ENCODE data around the gene ASIP. TPM values are rescaled to one million over a fixed set of nuclear protein-coding genes. Genes with fewer than 3 reads are reported as not detected.

The ASIP gene
- total and polyA plus RNA-seq, 2 of the 13 experiments (the other 11 are each of a cell fraction or from before 2014, with no cell fraction given) = not detected

DNA sequence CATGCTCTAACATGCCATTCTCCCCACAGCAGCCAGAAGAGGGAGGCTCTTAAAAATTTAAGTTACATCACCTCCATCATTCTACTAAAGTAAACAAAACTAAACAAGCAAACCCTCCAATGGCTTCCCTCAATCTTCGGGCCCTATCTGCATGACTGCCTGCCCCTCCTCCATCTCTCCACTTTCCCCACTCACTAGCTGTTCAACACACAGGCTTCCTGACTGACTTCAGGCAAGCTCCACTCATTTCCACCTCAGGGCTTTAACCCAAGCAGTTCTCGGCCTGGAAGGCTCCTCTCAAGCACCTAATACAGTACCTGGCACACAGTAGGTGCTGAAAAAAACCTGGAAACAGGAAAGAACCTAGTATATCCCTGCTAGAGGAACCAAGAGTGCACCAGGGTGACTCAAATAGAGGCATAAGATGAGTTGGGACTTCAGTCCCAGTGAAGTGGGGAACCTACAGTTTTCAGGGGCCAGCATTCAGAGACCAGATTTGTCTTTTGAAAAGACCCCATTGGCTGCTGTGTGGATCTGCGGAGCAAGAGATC, 59.1 kb downstream of the ASIP start (continued):
- TF ChIP-seq, protein P1, sequence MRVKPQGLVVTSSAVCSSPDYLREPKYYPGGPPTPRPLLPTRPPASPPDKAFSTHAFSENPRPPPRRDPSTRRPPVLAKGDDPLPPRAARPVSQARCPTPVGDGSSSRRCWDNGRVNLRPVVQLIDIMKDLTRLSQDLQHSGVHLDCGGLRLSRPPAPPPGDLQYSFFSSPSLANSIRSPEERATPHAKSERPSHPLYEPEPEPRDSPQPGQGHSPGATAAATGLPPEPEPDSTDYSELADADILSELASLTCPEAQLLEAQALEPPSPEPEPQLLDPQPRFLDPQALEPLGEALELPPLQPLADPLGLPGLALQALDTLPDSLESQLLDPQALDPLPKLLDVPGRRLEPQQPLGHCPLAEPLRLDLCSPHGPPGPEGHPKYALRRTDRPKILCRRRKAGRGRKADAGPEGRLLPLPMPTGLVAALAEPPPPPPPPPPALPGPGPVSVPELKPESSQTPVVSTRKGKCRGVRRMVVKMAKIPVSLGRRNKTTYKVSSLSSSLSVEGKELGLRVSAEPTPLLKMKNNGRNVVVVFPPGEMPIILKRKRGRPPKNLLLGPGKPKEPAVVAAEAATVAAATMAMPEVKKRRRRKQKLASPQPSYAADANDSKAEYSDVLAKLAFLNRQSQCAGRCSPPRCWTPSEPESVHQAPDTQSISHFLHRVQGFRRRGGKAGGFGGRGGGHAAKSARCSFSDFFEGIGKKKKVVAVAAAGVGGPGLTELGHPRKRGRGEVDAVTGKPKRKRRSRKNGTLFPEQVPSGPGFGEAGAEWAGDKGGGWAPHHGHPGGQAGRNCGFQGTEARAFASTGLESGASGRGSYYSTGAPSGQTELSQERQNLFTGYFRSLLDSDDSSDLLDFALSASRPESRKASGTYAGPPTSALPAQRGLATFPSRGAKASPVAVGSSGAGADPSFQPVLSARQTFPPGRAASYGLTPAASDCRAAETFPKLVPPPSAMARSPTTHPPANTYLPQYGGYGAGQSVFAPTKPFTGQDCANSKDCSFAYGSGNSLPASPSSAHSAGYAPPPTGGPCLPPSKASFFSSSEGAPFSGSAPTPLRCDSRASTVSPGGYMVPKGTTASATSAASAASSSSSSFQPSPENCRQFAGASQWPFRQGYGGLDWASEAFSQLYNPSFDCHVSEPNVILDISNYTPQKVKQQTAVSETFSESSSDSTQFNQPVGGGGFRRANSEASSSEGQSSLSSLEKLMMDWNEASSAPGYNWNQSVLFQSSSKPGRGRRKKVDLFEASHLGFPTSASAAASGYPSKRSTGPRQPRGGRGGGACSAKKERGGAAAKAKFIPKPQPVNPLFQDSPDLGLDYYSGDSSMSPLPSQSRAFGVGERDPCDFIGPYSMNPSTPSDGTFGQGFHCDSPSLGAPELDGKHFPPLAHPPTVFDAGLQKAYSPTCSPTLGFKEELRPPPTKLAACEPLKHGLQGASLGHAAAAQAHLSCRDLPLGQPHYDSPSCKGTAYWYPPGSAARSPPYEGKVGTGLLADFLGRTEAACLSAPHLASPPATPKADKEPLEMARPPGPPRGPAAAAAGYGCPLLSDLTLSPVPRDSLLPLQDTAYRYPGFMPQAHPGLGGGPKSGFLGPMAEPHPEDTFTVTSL (CRISPR knock-in tag; IDR thresholded peaks at IDR 0.05; ENCODE audit: borderline replicate concordance) = no peak
- TF ChIP-seq NRL (CRISPR knock-in tag; IDR thresholded peaks at IDR 0.05; ENCODE audit: borderline replicate concordance) (no peak), MTF1 (CRISPR knock-in tag; IDR thresholded peaks at IDR 0.05) (no peak), ASH2L (IDR thresholded peaks at IDR 0.05; ENCODE audit: insufficient read length, low read depth, low read length) (no peak), ZFP41 (CRISPR knock-in tag; IDR thresholded peaks at IDR 0.05; ENCODE audit: borderline replicate concordance) (no peak), ZNF331 (CRISPR knock-in tag; IDR thresholded peaks at IDR 0.05) (no peak; the same call in none of the 2 replicates), ZSCAN22 (CRISPR knock-in tag; IDR thresholded peaks at IDR 0.05) (0 out of 2 replicates have a peak, but pooled peaks have one; percentile 18), EHMT2 (IDR thresholded peaks at IDR 0.05; ENCODE audit: borderline replicate concordance, low read depth, low read length) (no peak), SALL1 (CRISPR knock-in tag; IDR thresholded peaks at IDR 0.05) (no peak), ZBTB42 (CRISPR knock-in tag; IDR thresholded peaks at IDR 0.05) (no peak), ZNF766 (CRISPR knock-in tag; IDR thresholded peaks at IDR 0.05; ENCODE audit: borderline replicate concordance) (no peak), ZNF816 (CRISPR knock-in tag; IDR thresholded peaks at IDR 0.05; ENCODE audit: borderline replicate concordance) (no peak)
- TF ChIP-seq, protein P2, sequence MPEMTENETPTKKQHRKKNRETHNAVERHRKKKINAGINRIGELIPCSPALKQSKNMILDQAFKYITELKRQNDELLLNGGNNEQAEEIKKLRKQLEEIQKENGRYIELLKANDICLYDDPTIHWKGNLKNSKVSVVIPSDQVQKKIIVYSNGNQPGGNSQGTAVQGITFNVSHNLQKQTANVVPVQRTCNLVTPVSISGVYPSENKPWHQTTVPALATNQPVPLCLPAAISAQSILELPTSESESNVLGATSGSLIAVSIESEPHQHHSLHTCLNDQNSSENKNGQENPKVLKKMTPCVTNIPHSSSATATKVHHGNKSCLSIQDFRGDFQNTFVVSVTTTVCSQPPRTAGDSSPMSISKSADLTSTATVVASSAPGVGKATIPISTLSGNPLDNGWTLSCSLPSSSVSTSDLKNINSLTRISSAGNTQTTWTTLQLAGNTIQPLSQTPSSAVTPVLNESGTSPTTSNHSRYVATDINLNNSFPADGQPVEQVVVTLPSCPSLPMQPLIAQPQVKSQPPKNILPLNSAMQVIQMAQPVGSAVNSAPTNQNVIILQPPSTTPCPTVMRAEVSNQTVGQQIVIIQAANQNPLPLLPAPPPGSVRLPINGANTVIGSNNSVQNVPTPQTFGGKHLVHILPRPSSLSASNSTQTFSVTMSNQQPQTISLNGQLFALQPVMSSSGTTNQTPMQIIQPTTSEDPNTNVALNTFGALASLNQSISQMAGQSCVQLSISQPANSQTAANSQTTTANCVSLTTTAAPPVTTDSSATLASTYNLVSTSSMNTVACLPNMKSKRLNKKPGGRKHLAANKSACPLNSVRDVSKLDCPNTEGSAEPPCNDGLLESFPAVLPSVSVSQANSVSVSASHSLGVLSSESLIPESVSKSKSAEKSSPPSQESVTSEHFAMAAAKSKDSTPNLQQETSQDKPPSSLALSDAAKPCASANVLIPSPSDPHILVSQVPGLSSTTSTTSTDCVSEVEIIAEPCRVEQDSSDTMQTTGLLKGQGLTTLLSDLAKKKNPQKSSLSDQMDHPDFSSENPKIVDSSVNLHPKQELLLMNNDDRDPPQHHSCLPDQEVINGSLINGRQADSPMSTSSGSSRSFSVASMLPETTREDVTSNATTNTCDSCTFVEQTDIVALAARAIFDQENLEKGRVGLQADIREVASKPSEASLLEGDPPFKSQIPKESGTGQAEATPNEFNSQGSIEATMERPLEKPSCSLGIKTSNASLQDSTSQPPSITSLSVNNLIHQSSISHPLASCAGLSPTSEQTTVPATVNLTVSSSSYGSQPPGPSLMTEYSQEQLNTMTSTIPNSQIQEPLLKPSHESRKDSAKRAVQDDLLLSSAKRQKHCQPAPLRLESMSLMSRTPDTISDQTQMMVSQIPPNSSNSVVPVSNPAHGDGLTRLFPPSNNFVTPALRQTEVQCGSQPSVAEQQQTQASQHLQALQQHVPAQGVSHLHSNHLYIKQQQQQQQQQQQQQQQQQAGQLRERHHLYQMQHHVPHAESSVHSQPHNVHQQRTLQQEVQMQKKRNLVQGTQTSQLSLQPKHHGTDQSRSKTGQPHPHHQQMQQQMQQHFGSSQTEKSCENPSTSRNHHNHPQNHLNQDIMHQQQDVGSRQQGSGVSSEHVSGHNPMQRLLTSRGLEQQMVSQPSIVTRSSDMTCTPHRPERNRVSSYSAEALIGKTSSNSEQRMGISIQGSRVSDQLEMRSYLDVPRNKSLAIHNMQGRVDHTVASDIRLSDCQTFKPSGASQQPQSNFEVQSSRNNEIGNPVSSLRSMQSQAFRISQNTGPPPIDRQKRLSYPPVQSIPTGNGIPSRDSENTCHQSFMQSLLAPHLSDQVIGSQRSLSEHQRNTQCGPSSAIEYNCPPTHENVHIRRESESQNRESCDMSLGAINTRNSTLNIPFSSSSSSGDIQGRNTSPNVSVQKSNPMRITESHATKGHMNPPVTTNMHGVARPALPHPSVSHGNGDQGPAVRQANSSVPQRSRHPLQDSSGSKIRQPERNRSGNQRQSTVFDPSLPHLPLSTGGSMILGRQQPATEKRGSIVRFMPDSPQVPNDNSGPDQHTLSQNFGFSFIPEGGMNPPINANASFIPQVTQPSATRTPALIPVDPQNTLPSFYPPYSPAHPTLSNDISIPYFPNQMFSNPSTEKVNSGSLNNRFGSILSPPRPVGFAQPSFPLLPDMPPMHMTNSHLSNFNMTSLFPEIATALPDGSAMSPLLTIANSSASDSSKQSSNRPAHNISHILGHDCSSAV (CRISPR knock-in tag; IDR thresholded peaks at IDR 0.05; ENCODE audit: borderline replicate concordance) = no peak
- TF ChIP-seq, protein P3, sequence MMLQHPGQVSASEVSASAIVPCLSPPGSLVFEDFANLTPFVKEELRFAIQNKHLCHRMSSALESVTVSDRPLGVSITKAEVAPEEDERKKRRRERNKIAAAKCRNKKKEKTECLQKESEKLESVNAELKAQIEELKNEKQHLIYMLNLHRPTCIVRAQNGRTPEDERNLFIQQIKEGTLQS (CRISPR knock-in tag; IDR thresholded peaks at IDR 0.05) = 0 out of 2 replicates have a peak, but pooled peaks have one; percentile 43

All from HepG2 (cell line).